GM21447 (cell line): ENCODE data around the gene TOB1.
A peak's percentile ranks its signal among the peaks of the same experiment; 100 is the strongest.

Experiments
- ATAC-seq: cut with Tn5 transposase; IDR thresholded peaks from one replicate; pipeline ENCODE4 v1.9.1; 2021; ENCODE audit not compliant: unreplicated experiment

The TOB1 gene

DNA sequence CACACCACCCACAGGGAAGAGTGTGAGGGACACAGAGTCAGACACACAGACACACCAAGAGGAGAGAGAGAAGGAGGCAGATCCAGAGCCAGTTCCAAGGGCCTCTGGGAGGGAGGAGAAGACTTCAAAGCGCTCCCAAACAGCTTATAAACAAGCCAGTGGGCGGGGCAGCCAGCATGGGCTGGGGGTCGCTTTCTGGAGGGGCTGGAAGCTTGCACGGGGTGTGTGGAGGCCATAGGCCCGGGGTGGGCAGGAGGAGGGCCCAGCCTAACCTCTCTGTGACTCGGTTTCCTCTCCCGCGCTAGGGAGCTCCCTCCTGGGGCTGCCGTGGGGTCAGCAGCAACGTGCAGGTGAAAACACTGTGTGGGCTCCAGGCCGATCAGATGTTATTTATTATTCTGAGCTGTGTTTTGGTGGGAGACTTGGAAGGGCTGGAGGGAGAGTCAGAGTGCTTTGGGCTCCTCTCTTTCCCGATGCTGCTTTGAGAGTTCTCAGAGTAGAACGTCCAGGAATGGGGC is 33.2 kb downstream of the TOB1 start:
- no peak for ATAC-seq

GRCh38 chr17:50832267-50832863 is 33.8 kb downstream of the TOB1 start:
- no peak for ATAC-seq

DNA sequence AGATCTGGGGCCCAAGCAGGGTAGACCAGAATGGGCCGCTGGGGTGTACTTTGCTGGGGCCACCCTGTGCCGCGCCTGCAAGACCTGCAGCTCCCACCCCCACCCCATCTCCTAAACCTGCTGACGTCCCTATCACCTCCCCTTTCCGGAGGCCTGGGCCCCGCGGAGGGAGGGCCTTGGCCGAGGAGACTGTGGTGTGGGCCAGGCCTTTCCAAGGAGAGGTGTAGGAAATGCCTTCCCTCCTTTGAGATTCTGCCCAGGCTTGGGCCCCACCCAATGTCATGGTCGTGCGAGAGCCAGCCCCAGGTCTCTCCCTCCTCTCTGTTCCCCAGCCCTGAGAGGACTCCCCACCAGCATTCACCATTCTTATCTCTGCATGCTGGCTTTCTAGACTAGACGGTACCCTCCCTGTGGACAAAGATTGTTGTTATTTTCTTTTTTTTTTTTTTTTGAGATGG is 34.7 kb downstream of the TOB1 start:
- no peak for ATAC-seq

DNA sequence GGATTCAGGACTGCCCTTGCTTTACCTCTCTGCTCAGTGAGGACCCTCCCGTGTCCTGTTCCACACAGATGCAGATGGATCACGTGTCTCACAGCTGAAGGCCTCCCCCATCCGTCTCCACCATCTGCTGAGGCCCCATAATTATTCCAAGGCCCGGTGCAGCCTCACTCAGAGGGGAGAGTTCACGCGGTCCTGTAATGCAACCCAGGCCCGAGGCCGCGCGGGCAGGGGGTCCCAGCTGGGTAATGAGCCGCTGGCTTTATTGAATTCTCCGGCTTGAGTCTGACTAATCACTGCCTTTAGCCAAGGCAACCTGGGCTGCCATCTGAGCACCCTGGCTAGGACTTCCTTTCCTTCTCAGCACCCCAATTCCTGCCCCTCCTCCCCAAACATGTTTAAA is 35.2 kb downstream of the TOB1 start:
- no peak for ATAC-seq

DNA sequence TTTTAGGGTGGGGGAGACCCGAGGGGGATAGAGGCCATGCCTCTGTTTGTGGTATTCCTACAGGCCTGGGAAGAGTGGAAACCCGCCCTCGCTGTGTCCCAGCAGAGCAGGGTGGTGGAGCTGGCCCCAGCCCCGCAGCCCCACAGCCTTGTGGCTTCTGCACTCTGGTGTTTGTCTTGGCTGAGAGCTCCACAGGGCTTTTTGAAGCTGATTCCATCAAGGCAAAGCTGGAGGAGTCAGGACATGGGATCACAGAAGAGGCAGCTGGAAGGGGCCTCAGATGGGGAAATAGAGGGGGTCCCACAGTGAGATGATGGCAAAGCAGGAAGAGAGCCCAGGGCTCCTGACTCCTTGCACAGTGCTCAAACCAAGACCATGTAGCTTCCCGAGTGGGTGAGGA is 35.8 kb downstream of the TOB1 start:
- ATAC-seq = no peak

DNA sequence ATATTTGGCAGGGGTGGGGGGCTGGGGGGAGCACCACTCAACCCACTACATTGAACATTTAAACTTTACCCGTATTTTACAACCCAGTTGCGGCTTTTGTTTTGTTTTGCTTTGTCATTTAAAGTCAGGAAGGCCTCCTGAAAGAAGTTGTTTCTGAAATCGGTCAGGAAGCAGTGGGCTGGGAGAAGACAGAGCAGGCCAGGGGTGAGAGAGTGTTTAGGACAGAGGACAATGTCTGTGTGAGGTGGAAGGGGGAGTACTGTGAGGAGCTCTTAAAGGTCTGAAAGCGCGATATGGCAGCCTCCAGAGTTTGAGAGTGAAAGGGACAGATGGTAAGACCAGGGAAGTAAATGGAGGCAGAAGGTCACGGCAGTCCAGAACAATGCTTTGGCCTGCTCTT is 36.8 kb downstream of the TOB1 start:
- ATAC-seq = no peak

- peak; percentile 89 for ATAC-seq
Measured at GRCh38 chr17:50828508-50829170, 37.5 kb downstream of the TOB1 start.

- no peak for ATAC-seq
Measured at GRCh38 chr17:50825188-50825587, 41.0 kb downstream of the TOB1 start.

GRCh38 chr17:50824429-50824828 is 41.7 kb downstream of the TOB1 start:
- ATAC-seq = no peak

GRCh38 chr17:50822550-50822949 is 43.6 kb downstream of the TOB1 start:
- no peak for ATAC-seq

DNA sequence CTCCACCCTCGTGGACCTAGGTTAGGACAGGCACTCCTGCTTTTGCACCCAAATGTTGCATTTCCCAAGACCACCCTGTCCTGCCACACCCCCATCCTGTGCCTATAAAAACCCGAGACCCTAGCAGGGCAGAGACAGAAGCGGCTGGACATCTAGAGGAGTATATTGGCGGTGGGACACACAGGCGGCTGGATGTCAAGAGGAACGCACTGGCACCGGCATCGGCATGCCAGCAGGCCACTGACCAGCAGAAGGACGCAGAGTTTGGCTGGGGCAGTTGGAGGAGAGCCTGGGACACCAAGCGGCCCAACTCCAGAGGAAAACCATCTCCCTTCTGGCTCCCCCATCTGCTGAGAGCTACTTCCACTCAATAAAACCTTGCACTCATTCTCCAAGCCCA is 45.5 kb downstream of the TOB1 start:
- ATAC-seq = no peak

GRCh38 chr17:50818921-50819657 is 47.1 kb downstream of the TOB1 start:
- ATAC-seq = no peak

DNA sequence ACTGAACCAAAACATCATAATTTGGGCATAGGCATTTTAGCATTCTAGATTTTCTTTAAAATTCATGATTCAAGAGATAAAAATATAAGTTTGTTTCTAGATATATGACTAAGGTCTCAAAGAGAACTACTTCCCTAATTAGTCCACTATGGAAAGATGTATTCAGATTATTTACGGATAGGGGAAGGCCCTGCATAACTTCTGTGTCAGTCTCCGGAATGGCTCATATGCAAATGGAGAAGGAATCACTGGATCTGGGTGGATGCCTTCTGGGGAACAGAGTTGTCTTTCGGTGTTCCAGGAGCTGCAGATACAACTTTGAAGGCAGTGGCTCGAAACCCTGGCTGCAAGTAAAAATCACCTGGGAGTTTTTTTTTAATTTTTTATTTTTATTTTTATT is 47.9 kb downstream of the TOB1 start:
- ATAC-seq = no peak

- no peak for ATAC-seq
Measured at GRCh38 chr17:50817838-50818237, 48.3 kb downstream of the TOB1 start.

DNA sequence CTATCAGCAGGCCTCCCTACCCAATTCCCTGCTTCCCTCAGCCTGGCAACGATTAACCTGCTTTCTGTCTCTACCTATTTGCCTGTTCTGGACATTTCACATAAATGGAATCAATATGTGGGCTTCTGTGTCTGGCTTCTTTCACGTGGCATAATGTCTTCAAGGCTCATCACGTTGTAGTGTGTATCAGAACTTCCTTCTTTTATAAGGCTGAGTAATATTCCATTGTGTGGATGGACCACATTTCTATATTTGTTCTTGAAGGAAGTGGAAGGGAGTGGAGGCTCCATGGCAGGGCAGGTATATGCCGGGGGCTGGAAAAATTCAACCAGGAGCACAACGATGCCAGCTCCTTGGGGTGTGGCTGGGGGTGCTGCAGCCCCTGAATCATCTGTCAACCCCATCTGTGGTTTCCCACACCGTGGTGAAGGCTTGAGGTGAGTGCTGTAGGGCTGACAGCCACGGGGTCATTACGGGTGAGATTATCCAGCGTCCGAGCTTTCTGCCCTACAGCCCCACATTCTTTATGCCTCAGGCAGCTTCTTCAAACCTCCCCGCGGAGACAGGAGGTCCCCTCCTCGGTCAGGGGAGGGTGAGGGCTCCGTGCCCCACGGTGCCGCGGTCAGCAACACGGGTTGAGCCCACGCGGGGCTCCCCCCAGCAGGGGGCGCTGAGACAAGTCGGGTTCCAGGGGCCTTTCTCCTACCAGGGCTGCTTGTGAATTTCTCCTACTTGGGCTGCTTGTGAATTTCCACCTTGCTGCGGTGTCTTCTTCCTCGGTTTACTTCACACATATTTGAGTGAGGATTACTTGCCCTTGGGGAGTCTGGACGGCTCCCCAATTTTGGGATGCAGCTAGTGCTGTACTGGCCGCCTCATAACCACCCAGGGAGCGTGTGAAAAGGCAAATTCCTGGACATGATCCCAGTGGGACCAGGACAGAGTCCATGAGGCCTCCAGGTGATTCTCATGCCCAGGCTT is 49.1 kb downstream of the TOB1 start:
- ATAC-seq = no peak

GRCh38 chr17:50816271-50816670 is 49.9 kb downstream of the TOB1 start:
- ATAC-seq = no peak

- ATAC-seq = no peak
Measured at GRCh38 chr17:50815400-50815799, 50.8 kb downstream of the TOB1 start.

DNA sequence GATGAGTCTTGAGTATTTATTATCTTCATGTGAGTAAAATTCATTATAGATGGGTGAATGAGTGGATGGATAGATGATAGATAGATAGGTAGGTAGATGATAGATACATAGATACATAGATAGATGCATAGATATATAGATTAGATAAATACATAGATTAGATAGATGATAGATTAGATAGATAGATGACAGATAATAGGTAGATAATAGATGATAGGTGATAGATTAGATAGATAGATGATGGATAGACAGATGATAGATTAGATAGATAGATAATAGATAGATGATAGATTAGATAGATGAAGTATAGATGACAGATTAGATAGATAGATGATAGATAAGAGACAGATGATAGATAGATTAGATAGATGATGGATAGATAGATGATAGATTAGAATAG is 52.6 kb downstream of the TOB1 start:
- no peak for ATAC-seq
